GM12874 (cell line): ENCODE data around the gene SLC38A8.

Experiments
- TF ChIP-seq, protein P1 (sequence below): IDR thresholded peaks from 2 replicates; pipeline ENCODE4 v1.5.1; 2011; ENCODE audit warnings: low read depth, mild to moderate bottlenecking, control low read depth, low read length, moderate library complexity; ENCODE audit not compliant: insufficient read depth

SLC38A8 gene

DNA sequence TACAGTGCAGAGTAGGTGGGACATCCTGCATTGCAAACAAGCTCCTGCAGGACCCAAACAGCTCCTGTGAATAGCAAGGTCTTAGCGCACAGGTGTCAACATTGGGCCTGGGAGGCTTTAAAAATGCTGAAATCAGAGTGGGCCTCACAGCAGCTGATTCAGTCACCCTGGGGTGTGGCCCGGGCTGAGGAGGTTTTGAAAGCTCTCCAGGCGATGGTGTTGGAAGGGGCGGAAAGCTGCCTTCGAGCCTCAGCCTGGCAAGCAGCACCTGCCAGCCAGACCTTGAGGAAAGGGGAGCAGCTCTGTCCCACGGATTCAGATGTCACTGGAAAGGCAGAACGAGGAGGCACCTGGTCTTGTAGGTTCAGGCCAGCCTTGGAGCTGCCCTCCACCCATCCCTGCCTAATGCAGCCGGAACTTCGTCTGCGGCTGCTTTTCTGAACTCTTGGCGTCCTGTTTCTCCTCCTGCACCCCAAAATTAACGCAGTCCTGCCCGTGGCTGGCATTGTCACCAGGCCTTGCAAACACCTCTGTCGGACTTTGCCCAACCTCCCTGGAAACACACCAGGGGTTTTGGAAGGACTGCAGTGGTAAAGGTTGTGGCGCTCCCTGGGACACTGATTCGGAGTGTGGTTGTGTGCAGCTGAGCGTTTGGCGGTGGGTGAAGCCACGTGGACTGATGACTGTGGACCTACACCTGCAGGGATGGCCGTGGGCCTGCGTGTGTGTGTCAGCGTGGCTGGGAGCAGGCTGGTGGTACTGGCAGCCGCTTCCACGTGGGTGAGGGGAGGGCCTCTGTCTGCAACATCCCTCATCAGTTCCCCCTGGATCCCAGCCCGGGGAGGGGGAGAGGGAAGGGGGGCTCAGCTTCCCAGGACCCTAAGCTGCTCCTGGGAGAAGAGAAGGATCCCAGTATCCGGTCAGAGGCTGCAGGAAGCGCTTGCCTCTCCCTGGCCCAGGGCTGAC, 71.1 kb downstream of the SLC38A8 start:
- TF ChIP-seq, protein P1, sequence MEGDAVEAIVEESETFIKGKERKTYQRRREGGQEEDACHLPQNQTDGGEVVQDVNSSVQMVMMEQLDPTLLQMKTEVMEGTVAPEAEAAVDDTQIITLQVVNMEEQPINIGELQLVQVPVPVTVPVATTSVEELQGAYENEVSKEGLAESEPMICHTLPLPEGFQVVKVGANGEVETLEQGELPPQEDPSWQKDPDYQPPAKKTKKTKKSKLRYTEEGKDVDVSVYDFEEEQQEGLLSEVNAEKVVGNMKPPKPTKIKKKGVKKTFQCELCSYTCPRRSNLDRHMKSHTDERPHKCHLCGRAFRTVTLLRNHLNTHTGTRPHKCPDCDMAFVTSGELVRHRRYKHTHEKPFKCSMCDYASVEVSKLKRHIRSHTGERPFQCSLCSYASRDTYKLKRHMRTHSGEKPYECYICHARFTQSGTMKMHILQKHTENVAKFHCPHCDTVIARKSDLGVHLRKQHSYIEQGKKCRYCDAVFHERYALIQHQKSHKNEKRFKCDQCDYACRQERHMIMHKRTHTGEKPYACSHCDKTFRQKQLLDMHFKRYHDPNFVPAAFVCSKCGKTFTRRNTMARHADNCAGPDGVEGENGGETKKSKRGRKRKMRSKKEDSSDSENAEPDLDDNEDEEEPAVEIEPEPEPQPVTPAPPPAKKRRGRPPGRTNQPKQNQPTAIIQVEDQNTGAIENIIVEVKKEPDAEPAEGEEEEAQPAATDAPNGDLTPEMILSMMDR = no peak

DNA sequence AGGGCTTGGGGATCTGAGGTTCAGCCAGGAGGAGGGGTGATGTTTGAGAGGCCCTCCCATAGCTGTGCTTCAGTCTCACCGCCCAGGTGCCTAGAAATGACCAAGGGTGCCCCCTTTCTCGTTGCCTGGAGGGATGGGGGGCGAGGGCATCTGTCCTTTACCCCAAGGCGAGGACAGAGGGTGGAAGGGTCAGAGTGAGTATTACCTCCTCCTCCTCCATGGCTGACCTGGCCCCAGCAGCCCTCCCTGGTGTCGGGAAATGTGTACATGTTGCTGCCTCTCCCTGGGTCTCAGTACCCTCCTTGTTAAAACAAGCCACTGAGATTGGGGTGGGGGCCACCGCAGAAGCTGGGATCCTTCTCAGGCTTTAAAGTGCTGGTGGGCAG, 72.2 kb downstream of the SLC38A8 start:
- TF ChIP-seq, protein P1 = no peak

DNA sequence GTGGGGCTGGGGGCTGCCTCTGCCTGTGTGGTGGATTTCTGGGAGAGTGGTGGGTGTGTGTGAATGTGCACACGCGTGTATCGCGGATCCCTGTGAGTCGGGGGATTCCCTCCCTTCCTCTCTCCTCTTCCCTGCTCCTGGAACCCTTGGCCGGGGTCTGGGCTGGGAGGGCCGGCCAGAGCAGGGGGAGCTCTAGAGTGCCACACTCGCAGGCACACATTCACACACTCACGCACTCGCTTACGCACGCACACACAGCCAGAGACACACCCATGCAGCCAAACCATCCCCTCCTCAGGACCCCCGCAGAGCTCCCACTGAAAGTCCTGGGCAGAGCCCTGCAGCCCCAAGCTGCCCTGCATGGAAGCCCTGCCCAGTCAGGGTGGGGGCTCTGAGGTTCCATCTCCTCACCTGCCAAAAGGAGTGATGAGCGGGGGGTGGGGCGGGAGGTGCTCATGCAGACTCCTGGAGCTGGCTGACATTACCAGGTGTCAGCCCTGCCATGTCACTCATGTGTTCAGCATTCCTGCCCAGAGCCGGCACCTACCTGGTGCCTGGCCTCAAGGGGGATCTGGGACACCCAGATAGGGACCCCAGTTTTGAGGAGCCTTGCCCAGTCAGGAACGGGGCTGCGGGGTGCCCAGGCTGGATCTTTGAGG, 72.7 kb downstream of the SLC38A8 start:
- TF ChIP-seq, protein P1 = no peak

DNA sequence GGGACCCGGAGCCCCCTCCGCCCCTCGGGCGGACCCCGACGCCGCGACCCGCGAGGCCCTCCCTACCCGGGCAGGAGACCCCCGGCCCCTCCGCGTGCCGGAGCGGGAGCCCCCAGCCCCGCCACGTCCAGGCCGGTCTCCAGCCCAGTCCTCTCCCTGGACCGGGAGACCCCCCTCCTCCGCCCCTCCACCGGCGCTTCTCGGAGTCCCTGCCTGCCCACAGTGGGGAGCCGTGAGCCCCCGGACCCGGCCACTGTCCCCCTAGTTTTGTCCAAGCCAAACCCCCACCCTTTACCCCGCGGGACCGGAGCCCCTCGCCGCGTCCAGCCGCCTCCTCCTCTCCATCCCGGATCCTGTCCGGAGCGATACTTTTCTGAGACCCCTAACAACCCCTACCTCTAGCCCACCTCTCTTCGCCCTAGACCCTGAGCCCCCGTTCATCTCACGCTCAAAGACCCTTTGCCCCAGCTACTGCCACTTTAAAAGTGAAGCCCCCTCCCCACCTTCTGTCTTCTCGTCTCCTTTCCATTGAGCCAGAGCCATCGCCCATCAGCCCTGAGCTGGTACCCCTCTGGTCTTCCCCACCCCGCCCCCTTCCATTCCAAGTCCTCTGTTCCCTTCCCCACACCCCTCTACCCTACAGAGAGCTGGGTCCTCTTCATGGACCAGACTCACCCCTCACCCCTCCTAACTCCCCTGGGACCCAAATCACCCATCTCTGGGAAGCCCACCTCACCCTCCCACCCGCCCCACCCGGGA, 73.5 kb downstream of the SLC38A8 start:
- TF ChIP-seq, protein P1 = no peak

DNA sequence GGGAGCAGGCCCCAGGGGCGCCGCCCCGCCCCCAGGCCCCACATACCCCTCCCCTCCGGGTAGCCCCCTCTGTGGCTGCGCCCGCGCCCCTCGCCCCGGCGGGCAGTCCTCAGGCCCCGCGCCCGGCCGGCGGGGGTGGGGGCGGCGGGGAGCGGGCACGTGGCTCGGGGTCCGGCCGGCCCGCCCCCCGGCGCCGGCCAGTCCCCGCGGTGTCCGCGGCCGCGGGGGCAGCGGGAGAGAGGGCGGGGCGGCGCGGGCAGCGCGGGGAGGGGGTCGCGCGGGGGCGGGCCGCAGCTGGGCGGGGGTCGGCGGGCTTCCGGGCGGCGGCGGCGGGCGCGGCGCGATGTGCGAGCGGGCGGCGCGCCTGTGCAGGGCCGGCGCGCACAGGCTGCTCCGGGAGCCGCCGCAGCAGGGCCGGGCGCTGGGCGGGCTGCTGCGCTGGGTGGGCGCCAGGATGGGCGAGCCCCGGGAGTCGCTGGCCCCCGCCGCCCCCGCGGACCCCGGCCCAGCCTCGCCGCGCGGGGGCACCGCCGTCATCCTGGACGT, 74.2 kb downstream of the SLC38A8 start:
- TF ChIP-seq, protein P1 = no peak

DNA sequence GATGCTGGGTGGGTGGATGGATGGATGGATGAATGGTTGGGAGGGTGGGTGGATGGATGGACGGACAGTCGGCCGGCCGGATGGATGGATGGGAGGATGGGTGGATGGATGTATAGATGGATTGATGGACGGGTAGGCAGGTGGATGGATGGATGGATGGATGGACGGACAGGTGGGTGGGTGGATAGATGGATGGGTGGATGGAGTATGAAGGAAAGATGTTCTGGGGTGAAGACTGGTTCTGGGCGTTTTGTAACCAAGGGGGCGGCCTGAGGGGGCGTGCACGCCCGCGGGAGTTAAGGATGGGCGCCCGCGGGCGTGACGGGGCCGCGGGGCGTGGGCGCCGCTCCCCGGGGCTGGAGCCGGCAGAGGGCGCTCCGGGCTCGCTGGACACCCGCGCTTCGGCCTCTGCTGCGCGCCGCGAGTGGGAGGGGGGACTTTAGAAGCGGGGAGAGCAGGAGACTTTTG, 74.7 kb downstream of the SLC38A8 start, which contains the start of gene NECAB2:
Gene NECAB2 (plus strand): TSS at position 407 of the 468 bp plus-strand sequence. CDS start 405 bp downstream, outside the sequence.
- TF ChIP-seq, protein P1 = peak; percentile 56

DNA sequence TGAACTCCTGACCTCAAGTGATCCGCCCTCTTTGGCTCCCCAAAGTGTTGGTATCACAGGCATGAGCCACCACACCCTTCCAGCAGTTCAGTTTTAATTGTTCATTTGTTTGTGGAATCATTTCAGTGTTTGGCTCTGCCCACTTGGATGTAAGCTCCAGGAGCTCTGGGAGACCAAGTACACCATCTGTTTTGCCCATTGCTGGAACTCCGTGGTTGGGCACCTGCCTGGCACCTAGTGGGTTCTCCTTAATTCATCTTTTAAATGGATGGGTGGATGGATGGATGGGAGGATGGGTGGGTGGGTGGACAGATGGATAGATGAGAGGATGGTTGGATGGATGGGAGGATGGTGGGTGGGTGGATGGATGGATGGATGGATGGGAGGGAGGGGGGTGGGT, 75.5 kb downstream of the SLC38A8 start:
- TF ChIP-seq, protein P1 = no peak
